ENCODE measurements around the gene OPRL1.
A peak's percentile ranks its signal among the peaks of the same experiment; 100 is the strongest.

OPRL1 gene

DNA sequence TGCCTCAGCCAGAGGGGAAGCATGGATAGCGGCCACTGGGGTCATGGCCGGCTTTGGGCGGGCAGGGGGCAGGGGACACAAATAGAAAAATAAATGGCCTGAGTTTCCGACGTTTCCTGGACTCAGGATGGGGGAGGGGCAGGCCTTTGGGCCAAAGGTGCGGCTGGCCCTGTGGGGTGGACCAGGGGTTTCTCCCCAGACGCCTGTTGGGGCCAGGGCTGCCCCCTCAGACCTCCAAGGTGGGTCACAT is 23.3 kb upstream of the OPRL1 start:
- no peak for DNase-seq (ENCODE audit: low read depth in 2 of 2)

DNA sequence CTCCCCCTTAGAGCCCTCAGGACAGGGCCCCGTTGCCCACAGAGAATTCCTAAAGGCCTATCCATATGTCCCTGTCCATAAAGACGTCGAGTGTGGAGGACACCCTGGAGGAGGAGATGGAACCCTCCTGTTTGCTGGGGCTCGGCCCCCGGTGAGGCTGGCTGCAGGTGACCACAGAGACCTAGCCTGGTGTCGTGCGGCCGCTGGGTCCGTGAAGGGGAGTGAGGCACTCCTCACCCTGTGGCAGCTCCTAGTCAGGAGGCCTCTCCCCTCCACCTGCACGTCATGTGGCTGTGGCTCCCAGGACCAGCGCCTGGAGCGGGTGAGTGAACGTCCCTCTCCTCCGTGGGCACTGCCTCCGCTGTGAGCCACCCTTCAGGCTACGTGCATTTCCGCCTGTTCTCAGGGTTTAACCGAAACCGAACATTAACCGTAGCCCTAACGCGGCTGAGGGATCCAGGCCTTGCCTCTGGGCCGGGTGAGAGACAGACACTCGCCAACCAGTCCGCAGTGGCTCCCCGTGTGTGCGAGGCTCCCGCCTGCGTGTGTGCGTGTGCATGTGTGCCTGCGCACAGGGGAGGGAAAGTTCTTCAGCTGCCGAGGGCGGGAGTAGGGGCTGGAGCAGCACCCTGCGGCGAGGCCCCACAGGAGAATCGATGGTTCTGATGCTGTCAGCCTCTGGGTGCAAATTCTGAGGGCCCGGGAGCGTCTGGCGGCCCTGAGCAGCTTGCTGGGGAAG is 22.8 kb upstream of the OPRL1 start:
- DNase-seq (ENCODE audit: low read depth in 2 of 2), result no peak

DNA sequence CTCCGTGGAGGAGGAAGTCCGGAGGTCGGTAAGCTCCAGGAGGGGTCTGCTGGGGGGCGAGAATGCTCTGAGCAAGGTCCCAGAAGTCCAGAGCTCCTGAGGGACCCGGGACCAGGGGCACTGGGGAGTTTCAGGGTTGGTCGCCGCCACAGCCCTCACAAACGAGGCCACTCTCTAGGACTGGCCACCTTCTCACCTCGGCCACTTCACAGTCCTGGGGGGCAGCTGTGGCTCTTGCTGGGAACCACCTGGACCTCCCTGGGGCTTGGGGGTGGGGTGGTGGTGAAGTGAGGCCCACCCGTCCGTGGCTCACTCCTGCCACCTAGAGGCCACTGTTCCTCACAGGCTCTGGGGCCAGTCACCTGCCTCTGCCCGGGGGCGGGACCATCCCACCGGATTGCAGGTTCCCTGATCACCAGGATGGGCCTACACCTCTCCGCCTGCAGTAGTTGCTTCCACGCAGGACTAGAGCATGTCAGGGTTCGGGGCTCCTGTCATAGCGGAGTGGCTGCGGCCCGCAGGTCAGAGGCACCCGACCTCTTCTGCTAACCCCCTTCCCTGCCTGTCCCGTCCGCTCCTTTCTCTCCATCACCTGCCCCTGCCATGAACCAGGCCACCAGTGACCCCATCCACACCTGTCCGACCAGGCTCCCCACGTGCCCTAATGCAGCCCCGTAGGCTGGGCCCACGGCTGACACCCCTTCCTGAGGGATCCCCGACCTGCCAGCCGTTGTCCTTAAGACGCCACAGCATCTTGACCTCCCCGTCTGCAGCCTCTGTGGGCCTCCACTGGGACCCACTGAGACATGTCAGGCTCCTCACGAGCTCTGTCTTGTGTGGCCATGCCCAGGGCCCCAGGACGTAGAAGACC is 22.0 kb upstream of the OPRL1 start:
- peak; percentile 67 to 69 for DNase-seq (ENCODE audit: low read depth in 2 of 2)

DNA sequence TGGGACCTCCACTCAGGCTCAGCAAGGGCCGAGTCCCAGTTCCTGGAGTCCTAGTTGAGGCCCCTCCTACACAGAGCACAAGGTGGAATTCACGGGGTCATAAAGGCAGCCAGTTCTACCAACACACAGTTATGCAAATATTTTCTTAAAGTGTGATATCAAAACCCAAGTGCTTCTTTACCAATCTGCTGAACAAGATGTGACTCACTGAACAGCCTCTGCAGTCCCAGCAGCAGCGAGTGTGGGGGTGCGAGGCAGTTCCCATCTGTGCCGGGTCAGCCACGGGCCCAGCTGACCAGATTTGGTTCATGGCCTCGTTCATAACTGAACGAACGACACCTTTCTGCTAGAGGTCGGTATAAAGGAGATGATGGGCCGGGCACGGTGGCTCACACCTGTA is 21.3 kb upstream of the OPRL1 start:
- DNase-seq (ENCODE audit: low read depth in 2 of 2), result no peak

DNA sequence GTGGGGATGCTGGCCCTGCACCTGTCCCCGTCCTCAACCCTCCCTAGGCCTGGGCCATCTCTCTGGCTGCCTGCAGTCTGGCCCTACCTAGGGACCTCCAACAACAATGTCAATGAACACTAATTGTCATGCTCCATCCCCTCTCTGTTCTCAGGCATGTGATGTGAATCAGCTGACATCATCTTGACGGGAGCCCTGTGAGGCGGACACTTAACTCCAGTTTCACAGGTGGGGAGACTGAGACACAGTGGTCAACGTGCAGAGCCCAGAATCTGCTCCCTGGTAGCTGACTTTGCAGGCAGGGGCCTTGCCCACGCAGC is 17.6 kb upstream of the OPRL1 start:
- DNase-seq (ENCODE audit: low read depth in 2 of 2), result no peak

DNA sequence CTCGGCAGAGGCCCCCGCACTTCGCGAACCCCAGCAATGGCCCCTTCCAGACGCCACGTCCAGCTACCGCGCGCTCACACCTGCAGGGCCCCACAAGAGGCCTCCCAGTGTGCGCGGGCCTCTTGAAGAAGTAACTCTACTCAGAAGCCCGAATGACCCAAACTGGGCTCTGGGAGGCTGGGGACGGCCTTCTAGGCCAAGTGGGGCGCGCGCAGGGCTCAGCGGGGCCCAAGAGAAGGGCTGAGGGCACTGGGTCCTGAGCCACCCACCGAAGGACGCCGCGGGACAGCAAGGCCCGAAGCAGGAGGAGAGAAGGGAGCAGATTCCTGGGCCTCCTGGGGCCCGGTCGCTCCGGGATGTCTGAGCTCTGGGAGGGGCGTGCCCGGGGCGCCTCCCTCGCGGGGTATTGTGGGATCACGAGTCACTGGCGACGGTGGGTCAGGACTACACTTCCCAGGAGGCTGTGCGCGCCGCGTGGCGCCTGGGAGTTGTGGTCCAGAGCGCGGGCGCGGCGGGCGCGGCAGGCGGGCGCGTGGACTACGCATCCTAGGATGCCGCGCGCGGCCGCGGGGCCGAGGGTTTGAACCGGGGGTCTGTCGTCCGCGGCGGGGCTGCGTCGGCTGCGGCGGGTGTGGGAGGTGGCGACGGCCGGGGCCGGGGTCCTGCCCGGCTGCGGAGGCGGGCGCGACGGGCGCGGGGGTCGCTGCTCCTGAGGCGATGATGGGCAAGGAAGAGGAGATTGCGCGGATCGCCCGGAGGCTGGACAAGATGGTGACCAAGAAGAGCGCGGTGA is 17.1 kb upstream of the OPRL1 start, which contains the start of gene TCEA2:
Gene TCEA2 (plus strand): TSS at position 603 of the 793 bp plus-strand sequence. CDS start 115 bp downstream, at position 718.
- DNase-seq (ENCODE audit: low read depth in 2 of 2), result peak; percentile 93 to 94

DNA sequence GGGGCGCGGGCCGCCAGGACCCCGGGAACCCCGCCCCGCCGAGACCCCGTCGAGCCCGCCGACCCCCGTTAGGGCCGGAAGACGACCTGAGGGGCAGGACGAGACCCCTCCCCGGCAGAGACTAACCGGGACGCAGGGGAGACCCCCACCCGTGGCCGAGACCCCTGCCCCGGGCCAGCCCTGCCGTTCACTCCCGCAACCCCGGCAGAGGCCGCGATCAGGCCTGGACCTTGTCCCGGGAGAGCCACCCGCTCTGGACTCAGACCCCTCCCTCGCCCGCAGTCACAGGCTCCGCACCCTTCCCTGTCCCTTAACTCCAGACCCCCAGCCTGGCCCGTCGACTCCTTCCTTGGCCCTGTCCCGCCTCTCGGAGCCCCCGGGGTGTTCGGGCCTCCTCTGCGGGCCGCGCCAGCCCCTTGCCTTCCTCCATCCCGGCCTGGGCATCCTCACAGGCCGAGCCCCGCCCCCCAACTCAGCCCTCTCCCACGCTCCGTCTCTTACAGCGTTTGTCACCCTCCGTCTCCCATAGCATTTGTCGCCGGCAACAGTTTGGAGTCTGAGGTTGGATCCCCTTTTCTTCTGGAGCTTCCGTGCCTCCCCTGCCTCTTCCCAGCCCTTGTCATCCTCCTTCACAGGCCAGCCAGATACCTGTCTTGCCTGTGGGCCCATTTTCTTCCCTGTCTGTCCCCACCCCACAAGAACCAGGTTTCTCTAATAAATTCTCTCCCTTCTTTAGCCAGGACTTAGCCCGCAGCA is 16.3 kb upstream of the OPRL1 start:
- DNase-seq (ENCODE audit: low read depth in 2 of 2), result no peak

DNA sequence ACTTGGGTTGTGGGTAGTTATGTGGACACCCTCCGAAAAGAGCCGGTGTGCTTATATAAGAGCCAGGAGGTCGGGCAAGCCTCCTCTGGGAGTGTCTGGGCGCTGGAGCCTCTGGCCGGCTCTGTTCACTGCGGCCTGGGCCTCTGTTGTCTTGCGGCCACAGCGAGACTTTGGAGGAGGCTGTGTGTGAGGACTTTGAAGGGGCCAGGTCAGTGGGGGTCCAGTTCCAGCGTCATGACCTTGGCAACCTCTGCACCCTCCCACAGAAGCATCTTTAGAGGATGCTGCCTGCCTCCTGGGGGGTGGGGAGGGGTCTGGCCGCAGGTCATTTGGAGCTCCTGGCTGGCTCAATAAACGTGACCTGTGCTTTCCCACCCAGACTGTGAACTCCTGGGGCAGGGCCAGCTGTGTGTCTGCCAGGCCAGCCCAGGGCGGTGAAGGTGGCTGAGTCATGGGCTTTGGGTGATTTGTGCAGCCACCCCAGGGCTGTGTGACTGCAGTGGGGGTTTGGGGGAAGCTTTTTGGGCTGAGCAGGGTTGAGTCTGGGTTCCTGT is 15.7 kb upstream of the OPRL1 start:
- no peak for DNase-seq (ENCODE audit: low read depth in 2 of 2)

DNA sequence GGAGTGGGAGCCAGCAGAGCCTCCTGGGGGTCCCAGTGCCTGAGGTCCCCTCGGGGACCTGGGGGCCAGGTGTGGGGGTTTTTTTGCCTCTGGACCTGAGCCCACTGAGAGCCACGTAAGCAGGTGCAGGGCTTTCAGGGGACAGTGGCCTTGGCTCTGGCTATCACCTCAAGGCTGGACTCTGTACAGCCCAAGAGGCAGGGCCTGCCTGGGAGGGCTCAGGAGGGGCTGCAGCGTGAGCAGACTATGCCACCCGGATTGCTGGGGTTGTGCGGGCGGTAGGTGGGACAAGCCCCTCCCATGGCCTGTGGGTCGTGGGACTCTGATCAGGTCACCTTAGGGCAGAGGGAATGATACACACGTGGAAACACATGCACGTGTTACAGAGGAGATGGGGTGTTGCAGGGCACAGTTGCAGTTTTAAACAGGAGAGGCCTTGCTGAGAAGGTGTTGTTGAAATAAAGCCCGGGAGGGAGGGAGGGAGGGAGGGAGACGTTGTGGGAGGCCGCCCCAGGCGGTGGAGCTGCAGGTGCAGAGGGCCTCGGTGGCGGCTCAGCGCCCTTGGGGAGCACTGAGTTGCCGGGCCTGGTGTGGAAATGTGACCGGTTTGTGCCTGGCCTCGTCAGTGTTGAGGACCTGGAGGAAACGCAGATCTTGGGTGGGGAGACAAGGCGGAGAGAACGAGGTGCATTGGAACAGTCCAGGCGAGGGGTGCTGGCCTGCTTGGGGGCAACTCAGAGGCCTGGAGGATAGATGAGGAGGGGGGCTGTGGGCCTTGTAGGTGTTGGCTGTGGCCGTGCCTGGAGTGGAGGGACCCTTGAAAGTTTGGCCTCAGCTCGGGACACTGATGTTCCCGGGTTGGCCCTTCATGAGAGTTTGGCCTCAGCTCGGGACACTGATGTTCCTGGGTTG is 14.6 kb upstream of the OPRL1 start:
- no peak for DNase-seq (ENCODE audit: low read depth in 2 of 2)

DNA sequence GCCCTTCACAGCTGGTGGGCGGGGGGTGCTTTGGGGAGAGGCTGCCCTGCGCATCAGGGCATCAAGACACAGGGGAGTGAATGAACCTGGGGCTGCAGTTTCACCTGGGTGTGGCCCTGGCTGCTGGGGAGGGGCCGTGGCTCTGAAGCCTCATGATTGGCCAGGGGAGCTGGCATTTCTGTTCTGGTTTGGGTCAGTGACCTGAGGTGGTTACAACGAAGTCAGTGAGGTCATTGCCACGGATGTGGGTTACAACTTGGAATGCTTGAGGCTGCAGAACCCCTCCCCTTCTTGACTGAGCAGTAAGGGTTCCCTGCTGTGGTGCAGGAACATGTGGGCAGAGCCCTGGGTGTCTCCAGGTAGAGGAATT is 13.9 kb upstream of the OPRL1 start:
- DNase-seq (ENCODE audit: low read depth in 2 of 2), result peak; percentile 58 to 65

DNA sequence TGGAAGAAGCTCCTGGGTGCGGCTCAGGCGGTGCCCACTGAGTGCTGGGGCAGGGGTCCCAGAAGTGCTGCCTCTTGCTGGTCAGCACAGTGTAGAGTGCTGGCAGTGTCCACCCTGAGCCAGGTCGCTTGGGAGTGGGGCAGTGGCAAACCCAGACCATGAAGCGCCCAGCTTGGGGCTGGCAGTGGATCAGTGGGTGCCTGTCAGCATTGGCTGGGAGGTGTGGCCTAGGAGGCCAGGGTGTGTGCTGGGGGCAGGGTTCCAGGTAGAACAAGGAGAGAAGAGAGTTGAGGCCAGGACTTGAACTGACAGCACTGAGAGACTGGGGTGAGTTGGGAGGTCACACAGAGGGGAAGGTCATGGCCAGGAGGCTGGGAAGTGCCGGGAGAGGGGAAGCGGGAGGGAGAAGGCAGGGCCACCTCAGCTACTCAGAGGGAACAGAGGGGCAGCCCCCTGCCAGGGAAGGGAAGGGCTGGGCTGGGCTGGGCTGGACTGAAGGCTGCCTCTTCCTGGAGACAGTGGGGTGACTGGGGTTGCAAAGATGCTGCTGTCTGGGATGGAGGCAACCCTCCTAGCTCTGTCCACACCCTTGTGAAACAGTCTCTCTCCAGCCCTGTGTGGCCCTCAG is 12.8 kb upstream of the OPRL1 start:
- no peak for DNase-seq (ENCODE audit: low read depth in 2 of 2)

DNA sequence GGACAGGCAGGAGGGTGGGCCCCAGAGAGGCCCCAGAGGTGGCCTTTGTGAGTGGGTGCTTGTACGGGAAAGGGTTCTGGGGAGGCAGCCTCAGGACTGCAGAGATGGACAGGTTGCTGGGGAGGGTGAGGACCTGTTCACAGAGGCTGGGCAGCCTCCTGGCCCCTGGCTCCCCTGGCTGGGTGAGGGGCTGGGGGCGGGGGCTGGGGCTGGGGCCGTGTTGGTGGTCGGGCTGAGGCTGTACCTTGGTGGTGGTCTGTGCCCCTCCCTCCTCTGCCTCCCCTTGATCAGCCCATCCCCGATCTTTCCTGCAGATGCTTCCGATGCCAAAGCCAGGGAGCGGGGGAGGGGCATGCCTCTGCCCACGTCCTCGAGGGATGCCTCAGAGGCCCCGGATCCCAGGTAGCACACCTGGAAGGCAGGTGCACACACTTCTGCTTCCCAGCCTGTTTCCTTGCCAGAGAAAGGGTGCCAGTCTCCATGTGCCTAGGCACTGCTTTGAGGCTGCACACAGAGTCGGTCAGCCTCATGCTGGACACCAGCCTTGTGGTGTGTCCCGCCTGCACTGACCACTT is 12.1 kb upstream of the OPRL1 start:
- DNase-seq (ENCODE audit: low read depth in 2 of 2), result no peak

DNA sequence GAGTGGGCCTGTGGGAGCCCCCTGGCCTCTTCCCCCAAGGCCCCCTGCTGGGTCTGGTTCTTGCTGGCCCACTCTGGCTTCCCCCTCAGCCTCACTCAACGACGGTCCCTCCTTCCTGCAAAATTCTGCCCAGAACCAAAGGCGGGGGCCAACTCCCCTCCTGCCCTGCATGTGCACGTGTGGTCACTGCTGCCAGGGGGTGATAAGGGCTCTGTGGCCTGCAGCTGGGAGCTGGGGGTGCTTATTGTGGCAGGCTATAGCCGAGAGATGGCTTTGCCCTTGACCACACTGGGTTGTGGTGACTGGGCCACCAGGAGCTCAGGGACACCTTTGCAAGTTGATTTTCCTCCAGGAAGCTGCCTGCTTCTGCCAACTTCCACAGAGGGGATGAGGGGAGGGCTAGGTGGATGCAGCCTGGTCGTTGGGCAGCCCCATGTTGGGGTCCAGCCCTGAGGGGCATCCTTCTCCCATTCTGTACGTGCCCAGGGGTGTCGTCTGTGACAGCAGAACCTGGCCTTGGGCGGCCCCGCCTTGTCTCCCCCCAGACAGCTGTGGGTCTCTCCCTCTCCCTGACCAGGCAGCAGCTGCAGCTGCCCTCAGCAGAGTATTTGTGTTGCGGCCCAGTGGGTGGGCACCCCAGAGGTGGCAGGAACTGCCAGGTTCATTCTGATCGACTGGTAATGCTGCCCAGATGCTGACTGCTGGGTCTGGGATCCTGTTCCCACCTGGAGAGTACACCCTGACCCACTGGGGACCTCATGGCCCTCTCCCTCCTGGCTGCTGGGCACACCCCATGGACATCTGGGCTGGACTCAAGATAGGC is 11.3 kb upstream of the OPRL1 start:
- DNase-seq (ENCODE audit: low read depth in 2 of 2), result no peak

DNA sequence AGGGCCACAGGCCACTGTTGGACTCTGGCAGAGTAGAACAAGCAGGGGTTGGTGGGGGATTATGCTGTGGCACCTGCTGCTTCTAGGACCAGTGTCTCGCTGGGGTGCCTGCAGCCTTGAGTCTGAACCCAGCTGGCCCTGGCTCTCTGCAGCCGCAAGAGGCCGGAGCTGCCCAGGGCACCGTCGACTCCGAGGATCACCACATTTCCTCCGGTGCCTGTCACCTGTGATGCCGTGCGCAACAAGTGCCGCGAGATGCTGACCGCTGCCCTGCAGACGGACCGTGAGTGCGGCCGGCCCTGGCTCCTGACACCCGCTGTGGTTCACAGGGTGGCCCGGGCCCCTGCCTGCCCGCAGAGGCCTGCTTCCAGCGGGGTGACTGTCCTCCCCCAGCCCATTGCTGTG is 10.7 kb upstream of the OPRL1 start:
- DNase-seq (ENCODE audit: low read depth in 2 of 2), result no peak

DNA sequence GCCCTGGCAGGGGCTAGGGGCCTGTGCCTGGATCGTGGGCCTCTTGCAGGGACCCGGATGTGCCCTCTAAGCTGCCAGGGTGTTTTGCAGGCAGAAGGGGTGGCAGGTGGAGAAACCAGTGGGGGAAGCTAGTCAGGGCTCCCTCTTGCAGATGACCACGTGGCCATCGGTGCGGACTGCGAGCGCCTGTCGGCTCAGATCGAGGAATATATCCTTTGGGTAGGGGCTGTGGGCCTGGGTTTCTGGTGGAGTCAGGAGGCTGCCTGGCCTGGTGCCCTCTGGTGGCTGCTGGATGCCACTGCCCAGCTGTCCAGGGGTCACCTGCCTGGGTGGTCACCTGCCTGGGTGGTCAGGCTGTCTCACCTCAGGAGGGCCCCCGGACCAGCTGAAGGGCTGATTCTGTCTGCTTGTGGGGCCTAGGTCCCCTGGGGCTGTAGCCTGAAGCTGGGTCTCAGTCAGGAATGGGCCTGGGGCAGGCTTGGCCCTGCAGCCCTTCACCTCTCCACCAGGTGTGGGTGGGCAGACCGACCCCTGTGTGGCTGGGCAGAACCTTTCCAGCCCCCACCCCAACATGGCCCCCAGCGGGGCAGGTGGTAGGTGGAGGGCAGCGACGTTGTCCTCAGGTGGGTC is 10.2 kb upstream of the OPRL1 start:
- DNase-seq (ENCODE audit: low read depth in 2 of 2), result no peak

DNA sequence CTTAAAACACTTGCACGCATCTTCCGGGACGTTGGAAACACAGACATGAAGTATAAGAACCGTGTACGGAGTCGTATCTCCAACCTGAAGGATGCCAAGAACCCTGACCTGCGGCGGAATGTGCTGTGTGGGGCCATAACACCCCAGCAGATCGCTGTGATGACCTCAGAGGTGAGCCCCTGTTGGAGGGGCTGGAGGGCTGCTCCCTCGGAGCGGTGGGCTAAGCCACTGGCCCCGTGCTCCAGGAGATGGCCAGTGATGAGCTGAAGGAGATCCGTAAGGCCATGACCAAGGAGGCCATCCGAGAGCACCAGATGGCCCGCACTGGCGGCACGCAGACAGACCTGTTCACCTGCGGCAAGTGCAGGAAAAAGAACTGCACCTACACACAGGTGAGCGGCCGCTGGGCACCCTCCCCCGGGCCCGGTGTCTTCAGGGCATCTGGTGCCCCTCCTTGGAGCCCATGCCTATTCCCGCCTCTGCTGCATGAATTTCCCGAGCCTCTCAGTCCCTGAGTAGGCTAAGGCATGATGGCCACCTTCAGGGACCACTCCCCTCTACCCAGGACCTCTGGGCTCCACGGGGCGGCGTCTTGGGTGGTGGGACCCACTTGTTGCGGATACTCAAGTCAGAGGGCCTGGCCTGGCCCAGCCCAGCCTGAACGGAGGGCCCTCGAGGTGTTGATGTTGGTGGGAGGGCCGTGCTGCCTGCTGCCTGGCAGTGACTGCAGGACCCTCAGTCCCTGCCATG is 9.5 kb upstream of the OPRL1 start:
- no peak for DNase-seq (ENCODE audit: low read depth in 2 of 2)

Measured in stimulated activated CD8-positive, alpha-beta memory T cell treated with anti-CD3 and anti-CD28 coated beads, Interleukin-15, amount 100 ng/mL, for 48 hours (primary cell).